Tibial nerve (tissue), 4 donors: ENCODE results near the gene NFATC3.

Source experiments
- EP300 ChIP-seq, 2 donors: sonication (generic); formaldehyde crosslinking; IDR thresholded peaks; one replicate each; pipeline ENCODE4 v1.6.1; 2017; ENCODE audit warnings: antibody characterized with exemption in 2 of 2, mild to moderate bottlenecking in 1 of 2
- POLR2A ChIP-seq, 2 donors: fragments of 450-650 bp; IDR thresholded peaks; one replicate each; pipeline ENCODE4 v1.6.1; 2017; ENCODE audit warnings: antibody characterized with exemption in 2 of 2, mild to moderate bottlenecking in 2 of 2, moderate library complexity in 2 of 2
- TF ChIP-seq, protein P1 (sequence below), 5 experiments: fragments of 200-600 bp in 3 of 5; fragments of 450-650 bp in 2 of 5; sonication (generic) in 3 of 5; IDR thresholded peaks; one replicate each; pipeline ENCODE4 v1.5.1; 2016 to 2019; ENCODE audit warnings: antibody characterized with exemption in 5 of 5, mild to moderate bottlenecking in 3 of 5, moderate library complexity in 2 of 5

DNA sequence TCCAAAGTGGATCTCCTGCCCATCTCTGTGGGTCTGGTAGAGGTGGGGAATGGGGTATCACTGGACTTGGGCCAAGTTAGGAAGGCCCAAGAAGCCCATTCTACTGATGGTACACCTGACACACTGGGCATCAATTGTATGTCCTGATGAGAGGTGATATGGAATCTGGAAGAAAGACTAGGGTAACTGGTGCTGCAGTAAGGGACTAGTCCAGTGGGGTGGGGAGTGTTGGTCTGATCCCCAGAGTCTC, 5.9 kb upstream of the NFATC3 start:
- TF ChIP-seq POLR2A (IDR thresholded peaks at IDR 0.05) (no peak), EP300 (IDR thresholded peaks at IDR 0.05) (no peak)
- TF ChIP-seq, protein P1, sequence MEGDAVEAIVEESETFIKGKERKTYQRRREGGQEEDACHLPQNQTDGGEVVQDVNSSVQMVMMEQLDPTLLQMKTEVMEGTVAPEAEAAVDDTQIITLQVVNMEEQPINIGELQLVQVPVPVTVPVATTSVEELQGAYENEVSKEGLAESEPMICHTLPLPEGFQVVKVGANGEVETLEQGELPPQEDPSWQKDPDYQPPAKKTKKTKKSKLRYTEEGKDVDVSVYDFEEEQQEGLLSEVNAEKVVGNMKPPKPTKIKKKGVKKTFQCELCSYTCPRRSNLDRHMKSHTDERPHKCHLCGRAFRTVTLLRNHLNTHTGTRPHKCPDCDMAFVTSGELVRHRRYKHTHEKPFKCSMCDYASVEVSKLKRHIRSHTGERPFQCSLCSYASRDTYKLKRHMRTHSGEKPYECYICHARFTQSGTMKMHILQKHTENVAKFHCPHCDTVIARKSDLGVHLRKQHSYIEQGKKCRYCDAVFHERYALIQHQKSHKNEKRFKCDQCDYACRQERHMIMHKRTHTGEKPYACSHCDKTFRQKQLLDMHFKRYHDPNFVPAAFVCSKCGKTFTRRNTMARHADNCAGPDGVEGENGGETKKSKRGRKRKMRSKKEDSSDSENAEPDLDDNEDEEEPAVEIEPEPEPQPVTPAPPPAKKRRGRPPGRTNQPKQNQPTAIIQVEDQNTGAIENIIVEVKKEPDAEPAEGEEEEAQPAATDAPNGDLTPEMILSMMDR (IDR thresholded peaks at IDR 0.05), result no peak
